Measurements from ENCODE around the gene GJD3.
"Not testable (repeated sequence)": the region's sequence is repeated elsewhere in the genome, so short reads cannot be mapped to it uniquely, and the experiment has no call there.

- not testable (repeated sequence) for TF ChIP-seq CTCF, POLR2A (IDR thresholded peaks at IDR 0.05)
Observed at GRCh38 chr17:40376541-40376940, 12.0 kb upstream of the GJD3 start.
